Measurements from ENCODE around the gene TEX13B.
"Not testable (repeated sequence)": the region's sequence is repeated elsewhere in the genome, so short reads cannot be mapped to it uniquely, and the experiment has no call there.

Gene TEX13B

GRCh38 chrX:107982356-107982755, at the start of gene TEX13B:
Gene TEX13B (minus strand): TSS chrX:107982370. CDS start chrX:107982127, 243 bp downstream.
- no peak for DNase-seq (ENCODE audit: low read depth)

DNA sequence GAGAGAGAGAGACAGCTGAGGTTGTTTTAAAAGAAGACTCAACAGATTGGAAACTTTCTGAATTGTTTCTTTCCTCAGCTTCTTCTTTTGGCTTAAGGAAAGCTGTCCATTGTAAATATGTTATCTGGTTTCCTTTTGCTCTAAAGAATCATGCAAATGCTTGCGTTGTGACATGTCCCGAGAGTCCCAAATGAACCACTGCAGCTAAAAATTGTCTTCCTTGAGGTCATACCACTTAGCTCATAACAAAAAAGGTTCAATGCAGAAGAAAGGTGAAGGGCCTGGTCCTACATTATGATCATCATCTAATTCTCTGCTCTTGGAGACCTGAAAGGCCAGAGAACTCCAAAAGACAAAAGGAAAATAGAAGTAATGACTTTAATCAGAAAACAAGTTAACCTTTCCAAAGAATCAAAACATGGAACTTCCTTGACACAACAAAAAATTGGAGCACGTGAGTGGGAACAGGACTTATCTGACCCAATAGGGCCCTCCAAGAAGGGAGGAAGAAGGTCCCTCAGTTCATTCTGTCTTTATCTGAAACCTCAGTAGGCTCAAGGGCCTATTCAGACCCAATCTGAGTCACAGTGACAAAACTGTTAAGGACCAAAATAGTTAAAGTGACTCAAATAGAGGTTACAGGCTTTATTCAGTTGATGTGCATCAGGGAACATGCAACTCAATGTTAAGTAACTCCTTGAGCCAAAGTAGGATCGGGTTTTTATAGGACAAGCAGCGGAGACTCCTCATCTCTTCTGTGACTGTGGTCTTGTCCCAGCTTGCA, 48.0 kb upstream of the TEX13B start:
- no peak for DNase-seq (ENCODE audit: low read depth)

DNA sequence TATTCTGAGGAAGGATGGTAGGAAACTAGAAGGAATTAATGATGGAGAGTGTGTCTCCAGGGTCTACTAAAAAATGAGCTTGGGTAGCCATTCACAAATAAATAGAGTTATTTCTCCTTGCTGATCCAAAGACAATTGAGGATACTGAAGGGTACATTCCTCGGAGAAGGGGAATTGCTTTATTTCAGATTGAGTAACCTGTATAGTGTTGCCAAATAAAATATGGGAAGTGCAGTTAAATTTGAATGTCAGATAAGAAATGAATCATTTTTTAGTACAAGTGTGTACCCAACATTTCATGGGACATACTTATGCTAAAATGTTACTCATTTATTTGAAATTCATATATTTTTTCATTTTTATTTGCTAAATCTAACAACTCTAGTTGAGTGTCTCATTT, 46.7 kb upstream of the TEX13B start:
- DNase-seq (ENCODE audit: low read depth) = no peak

- DNase-seq (ENCODE audit: low read depth) = no peak
These were observed 43.9 kb upstream of the TEX13B start for GRCh38 chrX:108025954-108026600.

GRCh38 chrX:108025376-108025775, 43.2 kb upstream of the TEX13B start:
- no peak for DNase-seq (ENCODE audit: low read depth)

DNA sequence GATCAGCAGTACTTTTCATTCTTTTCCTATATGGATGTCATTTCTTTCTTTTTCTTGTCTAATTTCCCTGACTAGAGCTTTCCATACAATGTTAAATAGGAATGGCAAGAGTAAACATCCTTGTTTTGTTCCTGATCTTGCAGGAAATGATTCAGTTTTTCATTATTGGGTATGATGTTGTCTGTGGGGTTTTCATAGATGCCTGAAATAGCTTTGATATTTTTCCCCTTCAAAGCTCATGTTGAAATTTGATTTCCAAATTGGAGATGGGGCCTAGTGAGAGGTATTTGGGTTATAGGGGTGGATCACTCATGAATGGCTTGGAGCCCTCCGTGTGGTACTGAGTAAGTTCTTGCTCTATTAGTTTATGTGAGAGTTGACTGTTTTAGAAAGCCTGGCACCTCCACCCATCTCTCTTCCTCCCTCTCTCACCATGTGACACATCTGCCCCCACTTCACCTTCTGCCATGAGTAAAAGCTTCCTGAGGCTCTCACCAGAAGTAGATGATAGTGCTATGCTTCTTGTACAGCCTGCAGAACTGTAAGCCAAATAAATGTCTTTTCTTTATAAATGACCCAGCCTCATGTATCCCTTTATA, 40.4 kb upstream of the TEX13B start:
- DNase-seq (ENCODE audit: low read depth) = peak; percentile 22

- DNase-seq (ENCODE audit: low read depth) = peak; percentile 18
These were observed 38.5 kb upstream of the TEX13B start for GRCh38 chrX:108020631-108021030.

DNA sequence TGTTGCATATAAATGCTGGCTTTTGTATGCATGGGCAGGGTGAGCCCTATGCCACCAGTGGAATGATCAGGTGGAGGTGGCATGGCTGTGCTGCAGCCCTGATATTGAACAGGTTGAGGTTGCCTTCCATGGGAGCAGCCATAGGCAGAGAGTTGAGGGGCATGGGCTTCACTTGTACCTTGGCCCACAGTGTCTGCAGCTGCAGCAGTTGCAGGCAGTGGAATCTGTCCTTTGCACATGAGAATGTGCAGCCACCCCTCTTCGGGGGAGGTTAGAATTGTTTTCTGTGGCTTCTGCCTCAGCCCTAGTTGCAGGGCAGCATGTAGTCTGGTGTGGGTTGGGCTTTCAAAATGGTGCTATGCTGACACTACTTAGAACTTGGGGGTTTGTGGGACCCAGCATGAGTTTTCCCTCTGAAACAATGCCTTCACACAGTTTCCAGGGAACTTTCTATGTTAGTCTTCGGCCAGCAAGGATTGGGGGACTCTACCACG, 37.3 kb upstream of the TEX13B start:
- DNase-seq (ENCODE audit: low read depth) = no peak

DNA sequence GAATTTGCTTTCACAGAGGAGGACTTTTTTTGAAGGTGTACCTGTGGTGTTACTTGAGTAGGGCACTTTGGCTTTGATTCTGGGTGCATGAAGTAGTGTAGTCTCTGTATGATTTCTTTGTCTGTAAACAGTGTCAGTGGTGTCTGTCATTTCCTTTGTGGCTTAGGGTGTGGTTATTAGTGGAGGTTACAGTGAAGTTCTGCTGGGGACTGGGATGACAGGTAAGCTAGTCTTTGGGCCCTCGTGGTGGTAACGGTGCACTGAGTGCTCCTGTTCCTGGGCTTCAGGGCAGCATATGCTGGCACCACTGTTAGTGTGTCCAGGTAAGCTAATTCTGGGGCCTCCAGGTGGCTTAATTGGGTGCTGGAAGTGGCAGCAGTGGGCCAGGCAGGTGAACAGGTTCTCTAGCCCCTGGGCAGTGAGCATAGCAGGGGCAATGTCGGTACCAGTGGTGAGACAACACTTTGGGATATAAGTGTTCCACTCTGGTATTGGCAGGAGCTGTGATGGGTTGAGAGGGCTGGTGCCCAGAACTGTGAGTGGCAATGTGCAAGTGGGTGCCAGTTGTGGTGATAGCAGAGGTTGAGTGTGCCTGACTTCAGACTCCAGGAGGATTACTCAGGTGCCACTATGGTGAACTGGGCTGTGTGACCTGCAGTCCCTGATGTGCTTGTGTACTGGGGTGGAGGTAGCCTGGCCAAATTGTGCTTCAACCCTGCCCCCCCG, 36.6 kb upstream of the TEX13B start:
- no peak for DNase-seq (ENCODE audit: low read depth)

- peak; percentile 49 for DNase-seq (ENCODE audit: low read depth)
These were observed 19.1 kb upstream of the TEX13B start for GRCh38 chrX:108001218-108001814.

- DNase-seq (ENCODE audit: low read depth) = no peak
These were observed 18.6 kb upstream of the TEX13B start for GRCh38 chrX:108000751-108001150.

DNA sequence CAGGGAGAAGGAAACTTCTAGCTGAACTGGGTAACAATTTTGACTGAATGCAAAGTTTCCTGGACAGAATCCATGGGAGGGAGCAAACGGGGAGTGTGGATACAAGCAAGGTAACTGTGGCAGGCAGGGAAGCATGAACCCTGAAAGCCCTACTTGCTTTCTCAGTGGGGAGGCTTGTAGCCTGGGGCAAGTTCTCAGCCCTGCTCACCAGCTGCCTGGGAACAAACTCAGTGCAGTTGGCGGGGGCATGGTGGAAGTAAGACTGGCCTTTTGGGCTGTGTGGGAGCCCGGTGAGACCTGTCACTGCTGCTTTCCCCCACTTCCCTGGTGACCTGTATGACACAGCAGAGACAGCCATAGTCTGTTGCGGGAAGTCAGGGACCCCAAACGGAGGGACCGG, 14.0 kb upstream of the TEX13B start:
- DNase-seq (ENCODE audit: low read depth) = no peak

GRCh38 chrX:107985033-107985432, 2.9 kb upstream of the TEX13B start:
- no peak for DNase-seq (ENCODE audit: low read depth)

DNA sequence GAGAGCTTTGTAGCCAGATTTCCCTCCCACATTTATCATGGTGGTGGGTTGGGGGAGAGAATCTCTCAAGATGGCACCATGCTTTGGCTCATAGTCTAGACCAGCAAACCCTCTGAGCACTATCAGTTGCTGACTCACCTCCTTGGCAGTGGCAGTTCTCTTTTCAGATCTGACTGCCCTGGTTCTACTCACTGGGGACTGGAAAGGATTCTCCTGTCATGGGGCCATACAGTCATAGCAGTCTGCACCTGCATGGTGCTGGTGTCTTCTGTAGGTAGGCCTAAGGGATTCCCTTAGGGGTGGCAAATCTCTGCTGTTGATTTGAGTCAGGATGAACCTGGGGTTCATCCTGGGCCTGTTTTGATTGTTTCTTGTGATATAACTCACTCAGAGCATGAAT, 2.6 kb downstream of the TEX13B start:
- DNase-seq (ENCODE audit: low read depth) = peak; percentile 12

DNA sequence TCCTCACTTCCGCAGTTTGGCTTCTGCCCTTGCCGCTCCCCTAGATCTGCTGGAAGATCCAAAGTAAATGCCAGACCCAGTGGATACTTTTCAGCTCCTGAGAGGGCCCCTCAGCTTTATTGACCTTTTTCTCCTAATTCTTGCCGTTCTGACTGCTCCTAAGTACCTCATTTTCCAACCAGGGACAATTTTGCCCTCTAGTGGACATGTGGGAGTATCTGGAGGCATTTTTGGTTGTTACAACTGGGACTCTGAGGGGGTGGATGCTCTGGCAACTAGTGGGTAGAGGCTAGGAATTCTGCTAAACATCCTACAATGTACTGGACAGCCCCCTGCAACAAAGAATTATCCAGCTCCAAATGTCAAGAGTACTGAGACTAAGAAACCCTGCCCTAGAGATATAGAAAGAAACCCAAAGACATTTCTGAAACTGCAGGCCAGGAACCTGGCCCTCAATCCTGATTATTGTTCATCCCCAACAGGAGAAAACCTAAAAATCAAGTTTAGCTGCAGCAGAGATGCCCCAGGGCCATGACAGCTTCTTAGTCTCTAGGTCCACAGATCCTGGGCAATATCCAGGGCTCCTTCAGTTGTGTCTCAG, 3.4 kb downstream of the TEX13B start:
- DNase-seq (ENCODE audit: low read depth) = peak; percentile 27

- DNase-seq (ENCODE audit: low read depth) = no peak
These were observed 4.1 kb downstream of the TEX13B start for GRCh38 chrX:107978071-107978470.

DNA sequence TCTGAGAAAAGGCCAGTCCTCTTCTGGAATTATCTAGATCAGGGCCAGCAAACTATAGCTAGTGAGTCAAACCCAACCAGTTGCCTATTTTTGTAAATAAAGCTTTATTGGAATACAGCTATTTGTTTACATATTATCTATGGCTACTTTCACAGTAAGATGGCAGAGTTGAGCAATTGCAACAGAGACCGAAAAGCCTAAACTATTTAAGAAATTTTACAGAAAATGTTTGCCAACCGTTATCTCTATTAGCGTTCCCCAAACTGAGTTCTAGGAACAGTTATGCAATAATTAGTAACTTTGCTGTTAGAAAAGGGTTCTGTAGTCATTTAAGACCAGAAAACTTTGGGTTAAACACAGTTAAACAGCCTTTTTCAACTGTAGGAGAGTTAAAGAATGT, 10.5 kb downstream of the TEX13B start:
- peak; percentile 42 for DNase-seq (ENCODE audit: low read depth)

GRCh38 chrX:107970073-107970472, 12.1 kb downstream of the TEX13B start:
- DNase-seq (ENCODE audit: low read depth) = peak; percentile 17

- DNase-seq (ENCODE audit: low read depth) = peak; percentile 9
These were observed 13.5 kb downstream of the TEX13B start for GRCh38 chrX:107968623-107969022.

DNA sequence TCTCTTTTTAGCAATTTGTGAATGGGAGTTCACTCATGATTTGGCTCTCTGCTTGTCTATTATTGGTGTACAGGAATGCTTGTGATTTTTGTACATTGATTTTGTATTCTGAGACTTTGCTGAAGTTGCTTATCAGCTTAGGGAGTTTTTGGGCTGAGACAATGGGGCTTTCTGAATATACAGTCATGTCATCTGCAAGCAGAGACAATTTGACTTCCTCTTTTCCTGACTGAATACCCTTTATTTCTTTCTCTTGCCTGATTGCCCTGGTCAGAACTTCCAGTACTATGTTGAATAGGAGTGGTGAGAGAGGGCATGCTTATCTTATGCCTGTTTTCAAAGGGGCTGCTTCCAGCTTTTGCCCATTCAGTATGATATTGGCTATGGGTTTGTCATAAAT, 26.8 kb downstream of the TEX13B start:
- DNase-seq (ENCODE audit: low read depth) = not testable (repeated sequence)

- peak; percentile 3 for DNase-seq (ENCODE audit: low read depth)
These were observed 42.1 kb downstream of the TEX13B start for GRCh38 chrX:107940095-107940494.

DNA sequence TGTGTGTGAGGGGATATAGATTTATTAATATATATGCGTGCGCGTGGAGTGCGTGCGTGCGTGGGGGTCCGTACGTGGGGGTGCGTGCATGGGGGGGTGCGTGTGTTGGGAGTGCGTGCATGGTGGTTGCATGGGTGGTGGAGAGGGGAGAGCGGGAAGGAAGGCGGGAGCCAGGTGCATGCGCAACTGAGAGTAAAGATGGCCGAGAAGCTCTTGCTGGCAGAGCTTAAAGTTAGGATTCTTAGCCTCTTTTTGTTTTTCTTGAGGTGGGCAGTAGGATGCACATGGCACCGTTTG, 45.8 kb downstream of the TEX13B start:
- DNase-seq (ENCODE audit: low read depth) = no peak
